HG03175 (cell line): ENCODE results near the gene PNMT.
"Not testable (repeated sequence)": the region's sequence is repeated elsewhere in the genome, so short reads cannot be mapped to it uniquely, and the experiment has no call there.

Experiments used
- ATAC-seq: cut with Tn5 transposase; IDR thresholded peaks from one replicate; pipeline ENCODE4 v1.9.1; 2021; ENCODE audit warnings: mild to moderate bottlenecking, moderate library complexity; ENCODE audit not compliant: unreplicated experiment

PNMT gene

DNA sequence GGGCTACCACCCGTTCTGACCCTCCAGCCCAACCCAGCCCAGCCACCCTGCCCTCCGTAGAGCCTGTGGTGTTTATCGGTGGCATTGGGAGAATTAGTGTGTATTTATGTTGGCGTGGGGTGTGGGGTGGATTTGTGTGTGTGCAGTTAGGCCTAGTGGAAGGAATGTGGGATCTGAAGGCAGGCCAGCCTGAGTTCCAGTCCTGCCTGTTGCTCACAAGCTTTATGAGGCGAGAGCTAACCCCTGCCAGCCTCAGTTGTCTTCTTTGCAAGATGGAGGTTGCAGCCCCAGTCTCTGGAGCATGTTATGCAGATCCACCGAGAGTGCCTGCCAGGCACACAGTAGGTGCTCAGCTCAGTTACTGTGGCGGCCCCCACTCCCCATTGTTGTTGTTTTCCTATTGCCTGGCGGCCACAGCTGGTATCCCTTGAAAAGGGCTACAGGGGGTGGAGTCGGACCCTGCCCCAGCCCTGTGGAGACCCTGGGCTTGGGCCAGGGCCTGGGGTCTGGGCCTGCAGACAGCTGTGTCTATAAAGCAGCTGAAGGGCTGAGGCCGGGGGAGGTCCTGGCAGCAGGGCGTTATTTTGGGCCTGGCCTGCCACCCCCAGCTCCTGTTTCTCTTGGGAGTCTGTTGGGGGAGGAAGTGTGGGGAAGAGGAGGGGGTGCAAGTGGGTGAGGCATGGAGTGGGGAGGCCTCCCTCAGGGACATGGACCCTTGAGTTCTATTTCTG is 36.7 kb downstream of the PNMT start:
- no peak for ATAC-seq

DNA sequence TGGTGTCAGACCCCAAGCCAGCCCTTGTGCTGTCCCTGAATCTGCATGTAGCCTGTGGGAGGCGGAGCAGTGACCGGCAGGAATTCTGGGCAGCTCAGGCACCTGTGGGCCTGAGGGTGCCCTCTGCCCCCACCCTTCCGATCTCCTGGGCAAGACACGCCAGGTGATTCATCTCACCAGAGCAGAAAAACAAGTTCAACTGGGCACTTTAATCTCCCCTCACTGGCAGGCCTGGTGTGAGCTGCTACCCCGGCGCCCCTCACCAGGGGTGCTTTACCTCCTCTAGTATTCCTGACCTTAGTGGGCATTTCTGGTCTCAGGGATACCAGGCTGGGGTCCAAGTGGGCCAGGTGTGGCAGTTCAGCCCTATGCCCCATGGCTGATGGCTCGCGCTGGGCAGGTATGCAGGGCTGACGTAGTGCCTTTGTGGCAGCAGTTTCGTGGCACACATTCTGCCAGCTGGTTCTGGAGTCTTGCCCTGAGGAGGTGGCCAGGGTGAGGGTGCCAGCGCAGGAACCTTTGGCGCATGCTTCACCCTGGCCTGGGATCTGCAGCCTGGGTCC is 37.6 kb downstream of the PNMT start:
- ATAC-seq, result no peak

DNA sequence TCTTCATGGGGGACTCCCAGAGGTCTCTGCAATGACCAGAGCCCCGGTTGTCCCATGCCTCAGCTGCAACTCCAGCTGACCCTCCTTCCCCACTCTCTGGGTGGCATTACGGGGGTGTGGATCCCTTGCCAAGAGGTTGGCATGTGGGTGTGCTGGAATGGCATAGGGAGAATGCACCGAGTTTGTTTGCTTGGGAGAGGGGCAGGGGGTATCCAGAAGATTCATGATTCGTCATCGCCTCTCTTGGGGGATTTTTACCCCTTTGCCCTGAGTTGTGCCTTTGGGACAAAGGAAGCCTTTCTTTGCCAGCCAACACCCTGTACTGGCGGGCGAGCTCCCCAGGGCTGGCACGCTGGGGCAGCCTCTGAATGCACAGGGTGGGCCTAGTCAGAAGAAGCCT is 38.1 kb downstream of the PNMT start:
- ATAC-seq, result no peak

DNA sequence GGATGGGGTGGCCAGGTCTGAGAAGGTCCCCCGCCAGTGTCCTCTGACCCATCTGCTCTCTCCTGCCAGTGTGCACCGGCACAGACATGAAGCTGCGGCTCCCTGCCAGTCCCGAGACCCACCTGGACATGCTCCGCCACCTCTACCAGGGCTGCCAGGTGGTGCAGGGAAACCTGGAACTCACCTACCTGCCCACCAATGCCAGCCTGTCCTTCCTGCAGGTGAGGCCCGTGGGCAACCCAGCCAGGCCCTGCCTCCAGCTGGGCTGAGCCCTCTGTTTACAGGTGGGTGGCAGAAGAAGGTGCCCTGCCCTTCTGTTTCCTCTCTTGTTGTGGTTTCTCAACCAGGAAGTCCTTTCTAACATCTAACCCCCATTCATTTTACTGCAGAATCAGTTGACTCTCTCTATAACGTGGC is 38.7 kb downstream of the PNMT start:
- ATAC-seq, result no peak

DNA sequence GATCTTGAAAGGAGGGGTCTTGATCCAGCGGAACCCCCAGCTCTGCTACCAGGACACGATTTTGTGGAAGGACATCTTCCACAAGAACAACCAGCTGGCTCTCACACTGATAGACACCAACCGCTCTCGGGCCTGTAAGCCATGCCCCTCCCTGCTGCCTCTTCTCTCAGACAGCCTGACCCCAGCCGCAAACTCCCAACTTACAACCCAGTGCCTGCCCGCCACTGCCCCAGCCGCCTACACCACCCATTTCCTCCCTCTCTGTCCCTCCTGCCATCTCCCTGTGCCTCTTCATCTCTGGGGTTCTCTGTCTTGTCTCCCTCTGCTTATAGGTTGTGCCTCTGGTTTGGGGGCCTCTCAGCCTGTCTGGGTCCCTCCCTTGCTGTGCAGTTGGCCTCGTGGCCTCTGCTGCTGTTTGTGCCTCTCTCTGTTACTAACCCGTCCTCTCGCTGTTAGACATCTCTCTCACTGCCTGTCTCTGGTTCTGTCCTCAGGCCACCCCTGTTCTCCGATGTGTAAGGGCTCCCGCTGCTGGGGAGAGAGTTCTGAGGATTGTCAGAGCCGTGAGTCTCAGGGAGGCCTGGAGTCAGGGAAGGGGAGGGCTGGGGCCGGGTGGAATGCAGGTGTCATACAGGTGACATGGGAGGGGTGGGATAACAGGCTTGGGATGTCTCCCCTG is 41.2 kb downstream of the PNMT start:
- no peak for ATAC-seq

DNA sequence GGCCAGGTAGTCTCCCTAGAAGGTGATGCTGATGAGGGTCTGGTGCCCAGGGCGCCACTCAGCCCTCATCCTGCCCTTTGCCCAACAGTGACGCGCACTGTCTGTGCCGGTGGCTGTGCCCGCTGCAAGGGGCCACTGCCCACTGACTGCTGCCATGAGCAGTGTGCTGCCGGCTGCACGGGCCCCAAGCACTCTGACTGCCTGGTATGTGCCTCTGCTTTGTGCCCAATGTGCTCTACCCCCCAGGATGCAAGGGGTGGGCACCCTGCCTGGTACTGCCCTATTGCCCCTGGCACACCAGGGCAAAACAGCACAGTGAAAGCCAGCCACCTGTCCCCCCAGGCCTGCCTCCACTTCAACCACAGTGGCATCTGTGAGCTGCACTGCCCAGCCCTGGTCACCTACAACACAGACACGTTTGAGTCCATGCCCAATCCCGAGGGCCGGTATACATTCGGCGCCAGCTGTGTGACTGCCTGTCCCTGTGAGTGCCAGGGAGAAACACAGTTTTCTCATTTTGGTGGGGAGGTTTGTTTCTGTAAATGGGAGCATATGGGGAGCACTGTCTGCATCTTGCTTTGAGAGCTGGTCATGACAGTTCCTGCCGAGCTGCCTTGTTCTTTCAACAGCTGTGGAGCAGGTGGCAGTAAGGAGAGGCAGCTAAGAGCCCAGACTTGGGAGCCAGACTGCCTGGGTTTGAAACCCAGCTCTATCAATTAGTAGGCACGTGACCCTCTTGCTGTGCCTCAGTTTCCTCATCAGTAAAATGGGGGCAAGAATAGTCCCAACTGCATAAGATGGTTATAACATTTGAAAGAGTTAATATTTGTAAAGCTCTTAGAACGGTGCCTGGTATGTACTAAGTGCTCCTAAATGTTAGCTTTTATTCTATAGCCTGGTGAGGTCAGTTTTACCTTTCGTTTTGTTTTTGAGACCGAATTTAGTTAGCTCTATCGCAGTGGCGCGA is 42.0 kb downstream of the PNMT start:
- no peak for ATAC-seq

DNA sequence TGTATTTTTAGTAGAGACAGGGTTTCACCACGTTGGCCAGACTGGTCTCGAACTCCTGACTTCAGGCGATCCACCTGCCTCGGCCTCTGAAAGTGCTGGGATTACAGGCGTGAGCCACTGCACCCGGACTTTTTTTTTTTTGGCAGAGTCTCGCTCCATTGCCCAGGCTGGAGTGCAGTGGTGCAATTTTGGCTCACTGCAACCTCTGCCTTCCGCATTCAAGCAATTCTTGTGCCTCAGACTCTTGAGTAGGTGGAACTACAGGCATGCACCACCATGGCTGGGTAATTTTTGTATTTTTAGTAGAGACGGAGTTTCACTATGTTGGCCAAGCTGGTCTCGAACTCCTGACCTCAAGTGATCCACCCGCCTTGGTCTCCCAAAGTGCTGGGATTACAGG is 42.8 kb downstream of the PNMT start:
- ATAC-seq, result not testable (repeated sequence)

DNA sequence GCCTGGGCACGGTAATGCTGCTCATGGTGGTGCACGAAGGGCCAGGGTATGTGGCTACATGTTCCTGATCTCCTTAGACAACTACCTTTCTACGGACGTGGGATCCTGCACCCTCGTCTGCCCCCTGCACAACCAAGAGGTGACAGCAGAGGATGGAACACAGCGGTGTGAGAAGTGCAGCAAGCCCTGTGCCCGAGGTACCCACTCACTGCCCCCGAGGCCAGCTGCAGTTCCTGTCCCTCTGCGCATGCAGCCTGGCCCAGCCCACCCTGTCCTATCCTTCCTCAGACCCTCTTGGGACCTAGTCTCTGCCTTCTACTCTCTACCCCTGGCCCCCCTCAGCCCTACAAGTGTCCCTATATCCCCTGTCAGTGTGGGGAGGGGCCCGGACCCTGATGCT is 43.6 kb downstream of the PNMT start:
- no peak for ATAC-seq

DNA sequence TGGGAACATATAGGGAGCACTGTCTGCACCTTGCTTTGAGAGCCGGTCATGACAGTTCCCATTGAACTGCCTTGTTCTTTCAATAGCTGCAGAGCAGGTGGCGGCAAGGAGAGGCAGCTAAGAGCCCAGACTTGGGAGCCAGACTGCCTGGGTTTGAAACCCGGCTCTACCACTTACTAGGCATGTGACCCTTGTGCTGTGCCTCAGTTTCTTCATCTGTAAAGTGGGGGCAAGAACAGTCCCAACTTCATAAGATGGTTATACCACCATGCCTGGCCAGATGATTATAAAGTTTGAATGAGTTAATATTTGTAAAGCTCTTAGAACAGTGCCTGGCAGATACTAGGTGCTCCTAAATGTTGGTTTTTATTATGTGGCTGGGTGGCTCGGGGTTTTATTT is 46.0 kb downstream of the PNMT start:
- ATAC-seq, result no peak

DNA sequence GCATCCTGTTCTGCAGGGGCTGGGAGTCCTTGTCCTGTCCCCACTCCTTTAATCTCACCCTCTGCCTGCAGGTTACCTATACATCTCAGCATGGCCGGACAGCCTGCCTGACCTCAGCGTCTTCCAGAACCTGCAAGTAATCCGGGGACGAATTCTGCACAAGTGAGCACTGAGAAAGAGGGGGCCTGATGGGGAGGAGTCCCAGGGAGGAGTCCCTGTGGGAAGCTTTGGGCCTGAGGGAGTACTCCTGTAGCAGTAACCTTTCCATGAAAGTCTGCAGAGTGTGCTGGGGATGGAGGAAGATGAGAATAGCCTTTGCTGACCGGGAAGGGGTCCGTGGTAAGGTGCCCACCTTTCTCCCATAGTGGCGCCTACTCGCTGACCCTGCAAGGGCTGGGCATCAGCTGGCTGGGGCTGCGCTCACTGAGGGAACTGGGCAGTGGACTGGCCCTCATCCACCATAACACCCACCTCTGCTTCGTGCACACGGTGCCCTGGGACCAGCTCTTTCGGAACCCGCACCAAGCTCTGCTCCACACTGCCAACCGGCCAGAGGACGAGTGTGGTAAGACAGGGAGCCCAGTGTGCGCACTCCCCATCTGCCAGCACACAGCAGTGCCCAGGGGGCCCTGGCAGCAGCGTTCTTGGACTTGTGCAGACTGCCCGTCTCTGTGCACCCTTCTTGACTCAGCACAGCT is 47.3 kb downstream of the PNMT start:
- ATAC-seq, result no peak

DNA sequence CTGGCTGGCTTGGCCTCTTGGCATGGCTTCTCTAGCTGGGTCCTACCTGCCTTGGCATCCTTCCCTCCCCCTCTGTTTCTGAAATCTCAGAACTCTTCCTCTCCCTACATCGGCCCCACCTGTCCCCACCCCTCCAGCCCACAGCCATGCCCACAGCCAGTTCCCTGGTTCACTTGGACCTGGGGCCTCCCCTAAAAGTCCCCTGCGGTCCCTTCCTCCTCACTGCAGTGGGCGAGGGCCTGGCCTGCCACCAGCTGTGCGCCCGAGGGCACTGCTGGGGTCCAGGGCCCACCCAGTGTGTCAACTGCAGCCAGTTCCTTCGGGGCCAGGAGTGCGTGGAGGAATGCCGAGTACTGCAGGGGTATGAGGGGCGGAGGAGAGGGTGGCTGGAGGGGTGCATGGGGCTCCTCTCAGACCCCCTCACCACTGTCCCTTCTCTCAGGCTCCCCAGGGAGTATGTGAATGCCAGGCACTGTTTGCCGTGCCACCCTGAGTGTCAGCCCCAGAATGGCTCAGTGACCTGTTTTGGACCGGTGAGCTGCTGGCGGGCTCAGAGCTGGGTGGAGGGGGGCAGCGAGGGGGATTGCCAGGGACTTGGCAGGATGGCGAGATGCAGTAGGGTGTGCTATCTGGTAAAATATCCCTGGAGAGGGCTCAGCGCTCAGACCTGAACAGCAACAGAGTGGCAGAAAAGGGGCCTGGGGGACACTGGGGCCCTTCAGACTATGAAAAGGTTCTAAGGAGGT is 48.0 kb downstream of the PNMT start:
- no peak for ATAC-seq

DNA sequence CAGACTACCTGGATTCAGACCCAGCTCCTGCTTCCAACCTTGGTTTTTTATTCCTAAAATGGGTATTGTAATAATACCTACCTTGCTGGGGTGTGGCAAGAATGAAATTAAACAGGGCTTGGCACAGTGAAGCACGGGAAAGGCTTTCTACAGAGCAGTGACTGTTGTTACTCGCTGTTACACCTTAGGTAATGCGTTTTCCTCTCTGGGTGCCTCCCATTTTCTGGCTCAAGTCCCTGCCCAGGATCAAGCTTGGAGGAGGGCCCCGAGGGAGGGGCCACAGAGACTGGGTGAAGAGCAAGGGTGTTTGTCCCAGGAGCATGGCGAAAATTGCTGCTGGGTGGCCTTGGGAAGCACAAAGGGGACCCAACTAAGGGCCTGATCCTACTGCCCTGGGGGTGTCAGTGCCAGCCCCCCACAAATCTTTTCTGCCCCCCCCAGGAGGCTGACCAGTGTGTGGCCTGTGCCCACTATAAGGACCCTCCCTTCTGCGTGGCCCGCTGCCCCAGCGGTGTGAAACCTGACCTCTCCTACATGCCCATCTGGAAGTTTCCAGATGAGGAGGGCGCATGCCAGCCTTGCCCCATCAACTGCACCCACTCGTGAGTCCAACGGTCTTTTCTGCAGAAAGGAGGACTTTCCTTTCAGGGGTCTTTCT is 48.8 kb downstream of the PNMT start:
- no peak for ATAC-seq

DNA sequence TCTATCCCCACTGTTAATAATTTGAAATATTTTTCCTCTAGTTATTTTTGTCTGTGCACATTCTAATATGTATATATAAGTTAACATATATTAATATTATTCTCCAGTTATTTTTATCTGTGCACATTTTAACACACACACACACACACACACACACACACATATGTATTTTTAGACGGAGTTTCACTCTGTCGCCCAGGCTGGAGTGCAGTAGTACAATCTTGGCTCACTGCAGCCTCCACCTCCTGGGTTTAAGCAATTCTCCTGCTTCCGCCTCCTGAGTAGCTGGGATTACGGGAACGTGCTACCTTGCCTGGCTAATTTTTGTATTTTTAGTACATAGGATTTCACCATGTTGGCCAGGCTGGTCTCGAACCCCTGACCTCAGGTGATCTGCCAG is 49.4 kb downstream of the PNMT start:
- ATAC-seq, result no peak

DNA sequence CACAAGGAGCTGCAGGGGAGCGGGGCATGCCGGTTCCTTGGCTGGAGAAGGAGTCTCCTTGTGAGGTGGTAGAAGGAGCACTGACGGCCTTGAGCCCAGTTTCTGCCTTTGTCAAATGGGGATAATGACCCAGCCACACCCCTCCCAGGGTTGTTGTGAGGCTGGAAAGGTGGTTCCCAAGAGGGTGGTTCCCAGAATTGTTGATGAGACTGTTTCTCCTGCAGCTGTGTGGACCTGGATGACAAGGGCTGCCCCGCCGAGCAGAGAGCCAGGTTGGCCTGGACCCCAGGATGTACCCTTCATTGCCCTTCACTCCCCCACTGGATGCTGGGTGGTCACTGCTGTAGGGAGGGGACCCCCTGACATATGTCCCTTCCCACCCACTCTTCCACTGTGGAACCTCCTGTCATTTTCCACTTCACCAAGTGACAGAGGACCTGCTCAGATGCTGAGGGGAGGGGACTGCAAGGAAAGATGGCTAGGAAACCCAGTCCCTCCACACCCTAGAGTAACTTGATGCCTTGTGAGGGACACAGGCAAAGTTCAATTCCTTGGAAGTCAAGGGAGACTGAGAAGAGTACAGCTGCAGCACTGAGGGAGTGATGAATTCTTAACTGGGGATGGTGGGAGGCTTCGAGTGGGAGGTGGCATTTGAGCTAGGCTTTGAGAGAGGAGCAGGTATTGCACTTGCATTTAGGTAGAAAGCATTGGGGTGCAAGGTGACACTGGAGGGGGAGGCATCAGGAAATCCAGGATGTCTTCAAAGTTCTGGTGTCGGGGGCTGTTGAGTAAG is 51.5 kb downstream of the PNMT start:
- ATAC-seq, result no peak
